OCI-LY7 (cell line): Measurements from ENCODE around the gene SRY. TPM values are rescaled to one million over a fixed set of nuclear protein-coding genes. Genes with fewer than 3 reads are reported as not detected.
"Not testable (repeated sequence)": the region's sequence is repeated elsewhere in the genome, so short reads cannot be mapped to it uniquely, and the experiment has no call there.

Source experiments
- BruUV-seq: library from RNA; stranded (reverse); fragments of 400-500 nt; replicated peaks from 2 replicates; lab custom pipeline; 2021; lab: Mats Ljungman, UMichigan
- CTCF ChIA-PET: fragments of 300-600 bp; sonication (Branson Sonifier 250); formaldehyde crosslinking; loops from one replicate; lab custom pipeline; 2022; ENCODE audit warnings: antibody characterized with exemption; ENCODE audit not compliant: unreplicated experiment; lab: Charles Lee
- POLR2A ChIA-PET: fragments of 300-600 bp; sonication (Branson Sonifier 250); formaldehyde crosslinking; loops from one replicate; lab custom pipeline; 2022; ENCODE audit warnings: antibody characterized with exemption; lab: Charles Lee
- DNase-seq: peaks from one replicate; pipeline ENCODE4 v3.0.0-alpha.2; 2015; ENCODE audit warnings: low spot score
- H2AFZ ChIP-seq: fragments of 200-600 bp; sonication (generic), shearing (Covaris generic); 2 replicates; pipeline ENCODE4 v1.6.1; 2014; ENCODE audit warnings: mild to moderate bottlenecking, antibody characterized with exemption, low read length, moderate library complexity
- H3K27ac ChIP-seq: fragments of 200-600 bp; sonication (generic); 2 replicates; pipeline ENCODE4 v1.5.1; 2014; ENCODE audit warnings: mixed run types, low read depth, mild to moderate bottlenecking, moderate library complexity, low read length, inconsistent platforms; ENCODE audit not compliant: poor library complexity, severe bottlenecking
- H3K36me3 ChIP-seq: fragments of 200-600 bp; sonication (generic); 2 replicates; pipeline ENCODE4 v1.6.1; 2014; ENCODE audit warnings: mild to moderate bottlenecking, antibody characterized with exemption, low read length, moderate library complexity, mixed read lengths; ENCODE audit not compliant: insufficient read depth
- H3K4me1 ChIP-seq: fragments of 200-600 bp; sonication (generic); 2 replicates; pipeline ENCODE4 v1.5.1; 2014; ENCODE audit warnings: mild to moderate bottlenecking, low read length; ENCODE audit not compliant: insufficient read depth, poor library complexity, severe bottlenecking
- H3K4me2 ChIP-seq: fragments of 200-600 bp; sonication (generic); 2 replicates; pipeline ENCODE4 v1.6.1; 2014; ENCODE audit warnings: mild to moderate bottlenecking, low read length
- H3K4me3 ChIP-seq: fragments of 200-600 bp; sonication (generic); 2 replicates; pipeline ENCODE4 v1.5.1; 2014; ENCODE audit warnings: mild to moderate bottlenecking, low read depth, low read length; ENCODE audit not compliant: poor library complexity, severe bottlenecking
- H3K79me2 ChIP-seq: fragments of 200-600 bp; sonication (generic); 2 replicates; pipeline ENCODE4 v1.6.1; 2016; ENCODE audit warnings: low read depth, mild to moderate bottlenecking, low read length, moderate library complexity, mixed read lengths; ENCODE audit not compliant: insufficient read depth
- H3K9me2 ChIP-seq: fragments of 200-600 bp; sonication (generic); 2 replicates; pipeline ENCODE4 v1.6.1; 2016; ENCODE audit warnings: mild to moderate bottlenecking, low read length, mixed read lengths; ENCODE audit not compliant: insufficient read depth
- H3K9me3 ChIP-seq: fragments of 200-600 bp; sonication (generic); 2 replicates; pipeline ENCODE4 v1.6.1; 2014; ENCODE audit warnings: mild to moderate bottlenecking, mixed run types, low read length, mixed read lengths
- H4K20me1 ChIP-seq: fragments of 200-600 bp; sonication (generic); 2 replicates; pipeline ENCODE4 v1.6.1; 2014; ENCODE audit warnings: mild to moderate bottlenecking, antibody characterized with exemption, low read length, moderate library complexity, mixed read lengths; ENCODE audit not compliant: insufficient read depth
- CTCF ChIP-seq: fragments of 200-600 bp; sonication (generic); conservative IDR thresholded peaks from 2 replicates; pipeline ENCODE4 v1.5.1; 2014; ENCODE audit warnings: mild to moderate bottlenecking, antibody characterized with exemption, low read length, moderate library complexity, mixed read lengths
- EZH2phosphoT487 ChIP-seq: fragments of 200-600 bp; sonication (generic); IDR thresholded peaks from 2 replicates; pipeline ENCODE4 v1.6.1; 2018; ENCODE audit warnings: low read depth, borderline replicate concordance, mild to moderate bottlenecking, mixed run types, antibody characterized with exemption, low read length, moderate library complexity, mixed read lengths
- intact Hi-C: fragments of 100-400 bp; cut with micrococcal nuclease; formaldehyde crosslinking; loops from one replicate; pipeline ENCODE4 v1.10.0; 2022; ENCODE audit not compliant: unreplicated experiment
- total RNA-seq, 2 experiments: library from RNA; depleted of rRNA in 1 of 2; stranded (reverse); fragments of >200 nt in 1 of 2; shearing (Covaris generic) in 1 of 2; gene quantifications; 2 replicates each; pipeline ENCODE4 v1.2.3, GENCODE V29; 2014 to 2022

Gene SRY
- total RNA-seq, 2 experiments from 2014 or later: not detected

- Histone ChIP-seq H2AFZ (no peak overlapping the region), H3K9me3 (no peaks in the 10 kb centered on the region), H3K4me3 (no peak overlapping the region), H3K4me2 (no peak overlapping the region), H3K79me2 (no peaks in the 10 kb centered on the region), H3K9me2 (no peaks in the 10 kb centered on the region), H3K27ac (no peak overlapping the region), H3K4me1 (no peaks in the 10 kb centered on the region), H4K20me1 (no peaks in the 10 kb centered on the region), H3K36me3 (no peaks in the 10 kb centered on the region)
- DNase-seq: no peak
- intact Hi-C loops: no loop called here
- TF ChIP-seq CTCF (no peak), EZH2phosphoT487 (no peak)
- CTCF ChIA-PET: no interaction called here
- no TSS peak for BruUV-seq
- POLR2A ChIA-PET: interaction anchor here (0.7 kb wide), 1 partner anchor 49 kb away, joined by 3 read pairs; no protein-coding TSS in a partner anchor
Observed at GRCh38 chrY:2828497-2828896, 41.0 kb upstream of the SRY start.

GRCh38 chrY:2824471-2824870 is 37.0 kb upstream of the SRY start:
- POLR2A ChIA-PET: no interaction called here
- no TSS peak for BruUV-seq
- Histone ChIP-seq H3K4me1 (no peaks in the 10 kb centered on the region), H3K27ac (no peak overlapping the region), H2AFZ (no peak overlapping the region), H3K79me2 (no peaks in the 10 kb centered on the region), H3K4me2 (no peak overlapping the region), H3K9me2 (no peaks in the 10 kb centered on the region), H3K9me3 (no peaks in the 10 kb centered on the region), H3K4me3 (no peak overlapping the region), H3K36me3 (no peaks in the 10 kb centered on the region), H4K20me1 (no peaks in the 10 kb centered on the region)
- CTCF ChIA-PET: no interaction called here
- no peak for TF ChIP-seq EZH2phosphoT487
- no peak for TF ChIP-seq CTCF
- intact Hi-C loops: no loop called here
- no peak for DNase-seq

GRCh38 chrY:2817146-2817896 is 29.8 kb upstream of the SRY start:
- H3K27ac ChIP-seq, H3K79me2 ChIP-seq, H3K4me3 ChIP-seq, DNase-seq, H3K4me2 ChIP-seq, H3K4me1 ChIP-seq, intact Hi-C loops, BruUV-seq, H3K9me3 ChIP-seq, POLR2A ChIA-PET, H2AFZ ChIP-seq, H3K9me2 ChIP-seq, CTCF ChIA-PET, H4K20me1 ChIP-seq, H3K36me3 ChIP-seq: not testable (repeated sequence)
